ENCODE measurements around the gene ATP1A1.

ATP1A1 gene

GRCh38 chr1:116372651-116373430 lies at the start of gene ATP1A1:
TSS of gene ATP1A1 (plus strand) at chr1:116373244. CDS start at chr1:116373512, 268 bp downstream.
- DNase-seq, result peak; percentile 90

DNA sequence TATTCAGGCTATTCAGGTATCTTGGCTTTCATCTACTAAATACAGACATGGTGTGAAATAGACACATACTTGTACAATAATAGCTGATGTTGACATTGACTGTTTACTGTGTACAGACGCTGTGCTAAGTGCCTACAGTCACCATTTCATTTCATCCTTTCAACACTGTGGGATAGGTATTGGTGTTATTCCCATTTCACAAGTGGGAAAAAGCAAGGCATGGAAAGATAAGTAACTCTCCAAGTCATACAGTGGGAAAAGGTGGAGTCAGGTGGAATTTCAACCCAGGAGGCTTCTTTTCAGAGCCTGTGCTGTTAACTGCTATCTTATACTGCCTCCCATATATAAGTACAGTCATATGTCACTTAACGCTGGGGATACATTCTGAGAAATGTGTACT lies 49.6 kb upstream of the ATP1A1 start:
- no peak for DNase-seq

DNA sequence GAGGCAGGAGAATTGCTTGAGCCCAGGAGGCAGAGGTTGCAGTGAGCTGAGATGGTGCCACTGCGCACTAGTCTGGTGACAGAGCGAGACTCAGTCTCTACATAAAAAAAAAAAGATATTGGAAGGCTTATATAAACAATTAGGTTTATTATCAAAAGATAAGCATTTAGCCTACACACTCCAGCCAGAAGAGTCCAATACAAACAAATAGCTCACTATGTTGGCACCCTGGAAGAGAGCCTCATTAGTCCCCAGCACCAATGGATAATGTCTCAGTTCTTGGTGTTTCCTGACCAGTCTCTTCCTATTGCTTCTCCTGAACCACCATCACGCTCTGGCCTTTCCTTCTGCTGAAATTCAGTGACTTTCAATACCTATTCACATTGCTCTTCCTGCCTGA lies 48.6 kb upstream of the ATP1A1 start:
- DNase-seq, result no peak

DNA sequence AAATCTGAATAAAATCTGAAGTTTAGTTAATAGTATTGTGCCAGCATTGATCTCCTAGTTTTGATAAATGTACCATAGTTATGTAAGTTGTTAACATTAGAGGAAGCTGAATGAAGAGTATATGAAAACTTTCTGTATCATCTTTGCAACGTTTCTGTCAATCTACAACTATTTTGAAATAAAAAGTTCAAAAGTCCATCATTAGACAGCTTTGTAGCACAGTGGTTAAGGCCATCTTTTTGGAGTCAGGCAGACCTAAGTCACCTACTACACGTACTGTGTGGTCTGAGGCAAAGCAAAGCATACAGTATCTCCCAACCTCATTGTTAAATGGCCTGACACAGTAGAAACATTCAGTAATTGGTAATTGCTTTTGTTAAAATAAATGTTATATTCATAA lies 47.9 kb upstream of the ATP1A1 start:
- no peak for DNase-seq

GRCh38 chr1:116325922-116326321 lies 47.1 kb upstream of the ATP1A1 start:
- no peak for DNase-seq

GRCh38 chr1:116326486-116326885 lies 46.6 kb upstream of the ATP1A1 start:
- DNase-seq, result no peak

DNA sequence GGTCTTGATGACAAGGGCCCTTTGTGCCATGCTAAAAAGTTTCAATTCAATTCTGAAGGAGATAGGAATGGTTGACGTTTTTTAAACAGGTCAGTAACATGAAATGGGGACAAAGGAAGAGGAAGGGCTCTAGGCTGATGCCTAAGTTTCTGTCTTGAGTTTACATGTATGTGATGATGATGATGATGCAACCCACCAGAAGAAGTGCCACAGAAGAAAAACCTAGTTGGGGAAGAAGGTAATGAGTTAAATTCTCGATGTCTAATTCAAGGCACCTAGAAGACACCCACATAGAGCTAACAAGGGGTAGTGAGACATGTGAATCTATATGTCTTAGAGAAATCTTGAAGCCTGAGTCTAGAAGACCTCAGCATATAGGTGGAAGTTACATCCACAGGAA lies 44.4 kb upstream of the ATP1A1 start:
- no peak for DNase-seq

GRCh38 chr1:116329524-116330341 lies 43.3 kb upstream of the ATP1A1 start:
- no peak for DNase-seq

DNA sequence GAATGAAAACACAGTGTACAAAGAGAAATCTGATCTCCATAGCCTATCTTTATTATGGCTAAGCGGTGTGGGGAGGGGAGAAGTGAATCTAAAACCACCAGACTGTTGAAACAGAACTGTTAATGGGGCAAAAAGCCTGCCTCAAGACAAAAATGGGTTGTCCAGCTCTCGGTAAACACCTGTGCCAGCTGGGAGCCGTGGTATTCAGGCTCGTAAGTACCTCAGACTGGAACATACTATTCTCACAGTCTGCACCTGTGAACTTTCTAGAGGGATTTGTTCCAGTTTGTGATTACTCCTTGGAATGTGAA lies 42.7 kb upstream of the ATP1A1 start:
- DNase-seq, result no peak

GRCh38 chr1:116330846-116331245 lies 42.2 kb upstream of the ATP1A1 start:
- no peak for DNase-seq

GRCh38 chr1:116331523-116331922 lies 41.5 kb upstream of the ATP1A1 start:
- no peak for DNase-seq

GRCh38 chr1:116332451-116332850 lies 40.6 kb upstream of the ATP1A1 start:
- DNase-seq, result no peak

GRCh38 chr1:116333171-116334014 lies 39.7 kb upstream of the ATP1A1 start:
- no peak for DNase-seq

- DNase-seq, result peak; percentile 5
Observed at GRCh38 chr1:116334015-116334547, 39.0 kb upstream of the ATP1A1 start.

GRCh38 chr1:116334868-116335635 lies 38.0 kb upstream of the ATP1A1 start:
- peak; percentile 23 for DNase-seq

GRCh38 chr1:116335850-116336624 lies 37.0 kb upstream of the ATP1A1 start:
- no peak for DNase-seq

DNA sequence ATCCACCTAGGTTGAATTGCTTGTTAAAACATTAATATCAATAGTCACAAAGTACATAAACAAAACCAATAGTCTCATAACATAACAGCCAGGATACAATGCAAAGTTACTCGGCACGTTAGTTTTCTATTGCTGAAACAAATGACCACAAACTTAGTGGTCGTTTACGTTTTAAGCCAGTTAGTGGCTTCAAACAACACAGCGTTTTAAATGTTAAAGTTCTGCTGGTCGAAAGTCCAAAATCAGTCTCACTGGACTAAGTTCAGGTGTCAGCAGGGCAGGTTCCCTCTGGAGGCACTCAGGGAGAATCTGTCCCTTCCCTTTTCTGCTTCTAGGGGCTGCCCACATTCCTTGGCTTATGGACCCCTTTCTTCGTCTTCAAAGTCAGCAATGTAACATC lies 35.6 kb upstream of the ATP1A1 start:
- no peak for DNase-seq

GRCh38 chr1:116338400-116338799 lies 34.6 kb upstream of the ATP1A1 start:
- no peak for DNase-seq

DNA sequence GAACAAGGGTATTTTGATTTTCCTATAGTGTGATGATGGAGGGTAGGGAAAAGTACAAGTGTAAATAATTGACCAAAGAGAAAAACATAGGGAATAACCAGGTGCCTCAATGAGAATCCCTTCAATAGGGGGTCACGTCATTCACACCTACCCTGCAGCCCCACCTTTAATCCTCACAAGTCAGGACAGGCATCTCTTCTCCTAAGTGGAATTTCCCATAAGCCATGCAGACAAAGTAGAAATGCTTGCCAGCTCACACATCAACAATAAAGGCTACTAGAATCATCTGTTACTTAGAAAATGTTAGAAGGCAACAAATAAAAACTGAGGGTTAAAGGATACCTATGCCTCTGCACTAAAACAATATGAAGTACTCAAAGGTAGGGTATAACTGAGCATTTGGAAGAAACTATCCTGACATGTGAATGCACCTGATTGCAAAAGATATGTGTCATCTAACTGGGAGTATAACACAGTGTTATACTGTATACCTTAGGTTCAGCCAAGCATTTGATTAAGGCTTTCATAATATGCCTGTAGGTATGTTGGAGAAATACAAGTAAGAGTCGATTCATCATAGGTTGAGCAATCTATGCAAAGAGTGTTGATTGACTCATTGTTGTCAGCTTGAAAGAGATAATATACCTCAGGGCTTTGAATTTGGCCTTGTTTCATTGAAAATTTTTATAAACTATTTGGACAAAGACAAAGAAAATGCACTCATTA lies 32.4 kb upstream of the ATP1A1 start:
- no peak for DNase-seq

- DNase-seq, result no peak
Observed at GRCh38 chr1:116343019-116343418, 30.0 kb upstream of the ATP1A1 start.

- DNase-seq, result no peak
Observed at GRCh38 chr1:116345011-116345410, 28.0 kb upstream of the ATP1A1 start.

Measured in fibroblast of skin of right biceps (primary cell).